ENCODE measurements around the gene SQSTM1. TPM values are rescaled to one million over a fixed set of nuclear protein-coding genes. Genes with fewer than 3 reads are reported as not detected.

SQSTM1 gene
- total and polyA plus RNA-seq, 9 of the 15 experiments (the other 6 are each of a cell fraction or from before 2014, with no cell fraction given), result 5.6 to 148 (median 64.0) TPM

GRCh38 chr5:179816401-179816795 lies 4.3 kb upstream of the SQSTM1 start:
- POLR2A ChIA-PET, result interaction anchor here (0.7 to 1.6 kb wide), 2 partner anchors 11 to 27 kb away, joined by 3 to 4 read pairs; no protein-coding TSS in a partner anchor
- Histone ChIP-seq H3K4me1 (replicated peaks in 1 of 2; ENCODE audit: control insufficient read depth in 2 of 2, insufficient read depth in 2 of 2, low read length in 2 of 2) (peaks cover 32 to 68% of the 10 kb centered on the region in 2 experiments), H3K79me2 (ENCODE audit: control insufficient read depth, insufficient read depth, low read length) (peaks cover 68% of the 10 kb centered on the region), H4K20me1 (replicated peaks; ENCODE audit: control insufficient read depth, insufficient read depth, low read length) (peaks cover 4% of the 10 kb centered on the region; the same call in 1 of the 2 replicates), H3K27ac (ENCODE audit: extremely low read depth, low read depth, low read length) (no peak overlapping the region), H3K4me2 (ENCODE audit: insufficient read depth, low read length) (no peak overlapping the region), H3K9ac (ENCODE audit: insufficient read depth in 1 of 2, low read depth in 2 of 2, low read length in 2 of 2) (no peak overlapping the region), H3K4me3 (no peak overlapping the region), H3K9me1 (ENCODE audit: control insufficient read depth, insufficient read depth, low read length) (no peaks in the 10 kb centered on the region), H3K9me3 (replicated peaks; ENCODE audit: control insufficient read depth, insufficient read depth, low read depth, low read length) (no peaks in the 10 kb centered on the region), H3K36me3 (ENCODE audit: control insufficient read depth, insufficient read depth, low read length) (peaks cover 38% of the 10 kb centered on the region; the same call in 2 of the 3 replicates), H2AFZ (ENCODE audit: low read depth, low read length) (no peak overlapping the region), H3K27me3 (ENCODE audit: control insufficient read depth in 2 of 2, insufficient read depth in 2 of 2, low read length in 2 of 2) (no peaks in the 10 kb centered on the region)
- in situ Hi-C loops (cut with MboI), result no loop called here
- DNase-seq (ENCODE audit: extremely low read depth in 1 of 4, low spot score in 3 of 4) (no peak), ATAC-seq (no peak), FAIRE-seq (no peak)
- 100% methylated on average over 13 of the region's 23 CpGs for WGBS (ENCODE audit: insufficient coverage, low coverage, missing lambda C conversion rate)
- TF ChIP-seq POLR2G (IDR thresholded peaks at IDR 0.05; ENCODE audit: low read depth, low read length) (0 out of 2 replicates have a peak, but pooled peaks have one; percentile 4), NBN (IDR thresholded peaks at IDR 0.05; ENCODE audit: low read depth) (no peak), ZBTB33 (CRISPR knock-in tag; IDR thresholded peaks at IDR 0.05) (peak; percentile 64)
- BruUV-seq (replicated peaks), result no TSS peak
- intact Hi-C loops (cut with micrococcal nuclease), result no loop called here
- CTCF ChIA-PET (ENCODE audit: low intra/inter-chr PET ratio), result no interaction called here

All from K562 (cell line).